Common myeloid progenitor, CD34-positive (primary cell): ENCODE data around the gene NR1D1.
A peak's percentile ranks its signal among the peaks of the same experiment; 100 is the strongest.

ENCODE experiments used
- CTCF ChIA-PET: fragments of 350-600 bp; sonication (Branson Sonifier 250); formaldehyde crosslinking; loops from one replicate; lab custom pipeline; 2021; ENCODE audit warnings: antibody characterized with exemption; lab: Charles Lee
- POLR2A ChIA-PET: fragments of 350-600 bp; sonication (Branson Sonifier 250); formaldehyde crosslinking; loops from one replicate; lab custom pipeline; 2021; ENCODE audit warnings: antibody characterized with exemption; lab: Charles Lee
- DNase-seq, 3 donors: peaks; one replicate each; pipeline versions ENCODE4 v3.0.0 to v3.0.0-alpha.2; 2013
- H3K27ac ChIP-seq, 2 experiments: 1 replicate in 1 of 2; 2 replicates in 1 of 2; pipeline ENCODE4 v1.7.0; 2013; ENCODE audit warnings: inconsistent platforms in 2 of 2, low read length in 2 of 2, mild to moderate bottlenecking in 2 of 2, low read depth in 1 of 2, moderate library complexity in 1 of 2; ENCODE audit not compliant: severe bottlenecking in 2 of 2, insufficient read depth in 1 of 2, poor library complexity in 1 of 2
- H3K27me3 ChIP-seq, 5 experiments: replicated peaks in 2 of 5; 1 replicate in 3 of 5; 2 replicates in 2 of 5; pipeline versions ENCODE4 v1.6.1 to v1.7.0; 2013; ENCODE audit warnings: low read length in 4 of 5, mild to moderate bottlenecking in 2 of 5, moderate library complexity in 2 of 5, inconsistent platforms in 1 of 5; ENCODE audit not compliant: insufficient read depth in 5 of 5, control insufficient read depth in 4 of 5
- H3K36me3 ChIP-seq, 4 experiments: 1 replicate in 2 of 4; 2 replicates in 2 of 4; pipeline versions ENCODE4 v1.6.1 to v1.7.0; 2013; ENCODE audit warnings: low read length in 3 of 4, control low read depth in 1 of 4, mild to moderate bottlenecking in 1 of 4; ENCODE audit not compliant: control insufficient read depth in 4 of 4, insufficient read depth in 4 of 4
- H3K4me1 ChIP-seq, 4 experiments: 1 replicate in 3 of 4; 2 replicates in 1 of 4; pipeline versions ENCODE4 v1.6.1 to v1.7.1; 2013; ENCODE audit warnings: low read length in 3 of 4, mild to moderate bottlenecking in 3 of 4, control low read depth in 1 of 4, inconsistent platforms in 1 of 4, moderate library complexity in 1 of 4; ENCODE audit not compliant: control insufficient read depth in 4 of 4, insufficient read depth in 4 of 4; ENCODE audit errors: control extremely low read depth in 1 of 4
- H3K4me3 ChIP-seq, 7 experiments: 1 replicate in 4 of 7; 2 replicates in 3 of 7; pipeline versions ENCODE4 v1.5.1 to v1.7.0; 2013; ENCODE audit warnings: mild to moderate bottlenecking in 7 of 7, low read length in 6 of 7, moderate library complexity in 6 of 7, inconsistent platforms in 2 of 7, low read depth in 2 of 7, control low read depth in 1 of 7; ENCODE audit not compliant: insufficient read depth in 4 of 7, control insufficient read depth in 1 of 7; ENCODE audit errors: extremely low read depth in 1 of 7
- H3K9me3 ChIP-seq, 5 experiments: 1 replicate in 4 of 5; 2 replicates in 1 of 5; pipeline versions ENCODE4 v1.6.1 to v1.7.1; 2013; ENCODE audit warnings: low read length in 4 of 5, mild to moderate bottlenecking in 2 of 5, inconsistent platforms in 1 of 5, low read depth in 1 of 5, moderate library complexity in 1 of 5; ENCODE audit not compliant: control insufficient read depth in 4 of 5, insufficient read depth in 2 of 5; ENCODE audit errors: control extremely low read depth in 1 of 5
- WGBS: methylation state at CpG from one replicate; pipeline ENCODE4 v1.1.5; 2013; ENCODE audit not compliant: insufficient coverage; 5-methylcytosine and 5-hydroxymethylcytosine counted together

The NR1D1 gene

GRCh38 chr17:40103071-40103661 is 2.8 kb upstream of the NR1D1 start:
- no peak overlapping the region for H3K27ac ChIP-seq

GRCh38 chr17:40101367-40102210 is 1.2 kb upstream of the NR1D1 start:
- Histone ChIP-seq H3K4me1 (peaks cover 15 to 79% (median 68%) of the 10 kb centered on the region in 4 experiments), H3K27me3 (no peaks in the 10 kb centered on the region), H3K36me3 (peaks cover 0 to 15% (median 7%) of the 10 kb centered on the region in 4 experiments), H3K9me3 (no peaks in the 10 kb centered on the region), H3K27ac (peak overlapping the region in 1 of 2 experiments; percentile 22), H3K4me3 (peak overlapping the region in 4 of 7 experiments; percentile 25 to 87 (median 72))
- 86% methylated on average over 11 of the region's 16 CpGs for WGBS
- ChIA-PET POLR2A (no interaction called here), CTCF (interaction anchor here (0.9 to 3.8 kb wide), 9 partner anchors 10 to 67 kb away, joined by 3 to 29 read pairs (median 6); no protein-coding TSS in a partner anchor)
- no peak for DNase-seq

More at GRCh38 chr17:40103071-40103661, 2.8 kb upstream of the NR1D1 start:
- Histone ChIP-seq H3K4me1 (peaks cover 22 to 85% (median 71%) of the 10 kb centered on the region in 4 experiments), H3K4me3 (no peak overlapping the region), H3K36me3 (peaks cover 0 to under 1% (median 0%) of the 10 kb centered on the region in 4 experiments), H3K27me3 (no peaks in the 10 kb centered on the region), H3K9me3 (no peaks in the 10 kb centered on the region)
- no peak for DNase-seq
- POLR2A ChIA-PET = no interaction called here
- CTCF ChIA-PET = interaction anchor here (0.6 to 3.8 kb wide), 8 partner anchors 9 to 62 kb away, joined by 3 to 29 read pairs (median 4); no protein-coding TSS in a partner anchor
- WGBS = 100% methylated on average over 1 of the region's 3 CpGs

- POLR2A ChIA-PET = no interaction called here
- 0% methylated on average over 17 of the region's 25 CpGs for WGBS
Observed at GRCh38 chr17:40100669-40101366, 429 bp upstream of the NR1D1 start.

DNA sequence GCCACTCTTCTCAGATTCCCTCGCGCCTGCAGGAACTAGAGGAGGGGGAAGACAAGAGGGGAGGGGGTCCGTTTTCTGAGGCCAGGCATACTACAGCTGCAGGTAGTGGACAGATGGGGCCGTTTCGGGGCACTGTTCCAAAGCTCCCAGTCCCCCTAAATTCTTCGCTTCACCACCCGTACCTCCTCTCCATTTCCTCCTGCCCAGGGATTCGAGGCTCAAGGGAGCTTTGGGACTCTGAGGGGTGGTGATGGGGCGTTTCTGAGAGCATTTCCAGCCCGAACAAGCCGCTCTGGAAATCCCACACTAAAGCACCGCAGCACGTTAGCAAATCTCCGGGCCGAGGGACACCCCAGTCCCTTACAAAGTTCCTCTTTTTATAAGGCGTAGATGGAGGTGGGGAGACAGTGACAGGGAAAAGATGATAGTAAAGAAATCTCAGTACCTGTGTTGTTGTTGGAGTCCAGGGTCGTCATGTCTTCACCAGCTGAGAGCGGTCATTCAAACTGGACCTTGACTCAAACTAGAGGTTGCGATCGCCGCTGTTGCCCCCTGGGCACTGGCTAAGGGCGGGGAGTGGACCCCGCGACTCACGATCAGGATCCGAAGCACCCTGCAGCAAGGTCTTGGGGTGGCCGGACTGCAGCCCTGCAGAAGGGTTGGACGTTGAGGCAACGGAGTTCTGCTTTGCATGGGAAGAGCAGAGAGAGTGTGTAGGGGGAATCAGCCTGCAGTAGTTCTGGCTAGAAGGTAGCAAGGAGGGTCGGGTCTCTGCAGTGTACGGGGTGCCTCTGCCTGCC is 570 bp downstream of the NR1D1 start:
- 0% methylated on average over 13 of the region's 31 CpGs for WGBS
- H3K4me3 ChIP-seq = peak overlapping the region; percentile 29 to 87 (median 71)
- H3K9me3 ChIP-seq = no peaks in the 10 kb centered on the region
- no peaks in the 10 kb centered on the region for H3K27me3 ChIP-seq
- POLR2A ChIA-PET = interaction anchor here (0.7 to 1.4 kb wide), 3 partner anchors 12 to 31 kb away, joined by 3 to 7 read pairs (median 4); no protein-coding TSS in a partner anchor
- CTCF ChIA-PET = interaction anchor here (0.6 to 3.8 kb wide), 11 partner anchors 10 to 69 kb away, joined by 3 to 48 read pairs (median 6); no protein-coding TSS in a partner anchor
- peaks cover 0 to 33% (median 14%) of the 10 kb centered on the region in 4 experiments for H3K36me3 ChIP-seq
- peak overlapping the region; percentile 6 to 78 for H3K27ac ChIP-seq
- peaks cover 8 to 72% (median 61%) of the 10 kb centered on the region in 4 experiments for H3K4me1 ChIP-seq
- peak in 2 of 3 donors; percentile 65 to 71 for DNase-seq

More at GRCh38 chr17:40100669-40101366, 429 bp upstream of the NR1D1 start:
- H3K36me3 ChIP-seq = peaks cover 0 to 23% (median 9%) of the 10 kb centered on the region in 4 experiments
- peaks cover 15 to 78% (median 68%) of the 10 kb centered on the region in 4 experiments for H3K4me1 ChIP-seq
- H3K4me3 ChIP-seq = peak overlapping the region; percentile 29 to 87 (median 71)
- H3K9me3 ChIP-seq = no peaks in the 10 kb centered on the region
- CTCF ChIA-PET = interaction anchor here (0.9 to 3.8 kb wide), 10 partner anchors 11 to 68 kb away, joined by 3 to 29 read pairs (median 6); no protein-coding TSS in a partner anchor
- no peaks in the 10 kb centered on the region for H3K27me3 ChIP-seq
- peak; percentile 89 to 92 (median 91) for DNase-seq
- peak overlapping the region in 1 of 2 experiments; percentile 22 for H3K27ac ChIP-seq

DNA sequence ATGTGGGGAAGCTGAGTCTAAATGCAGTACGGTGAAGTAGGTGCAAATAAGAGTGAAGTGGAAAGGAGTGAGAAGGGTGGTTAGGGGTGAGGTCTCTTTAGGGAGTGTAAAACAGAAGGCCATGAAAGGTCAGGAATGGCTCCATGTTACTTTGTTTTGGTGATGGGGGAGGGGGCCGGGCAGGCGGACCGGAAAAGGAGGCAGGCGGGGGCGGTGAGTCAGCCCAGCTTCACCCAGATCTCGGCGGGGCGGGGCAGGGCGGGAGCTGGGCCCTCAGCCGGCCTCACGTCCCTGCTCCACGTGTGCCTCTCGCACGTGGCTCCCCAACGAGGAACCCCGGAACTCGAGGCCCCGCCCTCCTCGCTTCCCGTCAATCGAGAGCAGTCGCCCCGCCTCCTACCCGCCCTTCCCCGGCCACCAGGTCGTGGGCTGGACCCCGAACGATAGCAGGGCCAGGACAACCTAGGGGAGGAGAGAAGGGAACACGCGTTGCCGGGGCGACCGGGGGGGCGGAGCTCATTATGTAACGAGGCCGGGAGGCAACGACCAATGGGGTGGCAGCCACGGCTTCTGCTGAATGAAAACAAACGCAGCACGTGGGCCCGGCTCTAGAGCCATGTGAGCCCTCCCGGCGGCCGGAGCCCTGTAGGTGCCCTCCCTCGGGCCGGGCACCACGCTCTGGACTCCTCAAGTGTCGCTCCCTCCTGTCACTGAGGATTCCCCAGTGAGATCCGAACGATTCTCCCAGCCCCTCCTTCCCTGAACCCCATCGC is 1.4 kb downstream of the NR1D1 start:
- H3K9me3 ChIP-seq = no peaks in the 10 kb centered on the region
- H3K27me3 ChIP-seq = no peaks in the 10 kb centered on the region
- H3K4me1 ChIP-seq = peaks cover 8 to 69% (median 58%) of the 10 kb centered on the region in 4 experiments
- peak overlapping the region in 6 of 7 experiments; percentile 40 to 87 (median 72) for H3K4me3 ChIP-seq
- DNase-seq = peak; percentile 90 to 95 (median 94)
- CTCF ChIA-PET = interaction anchor here (1.1 to 3.4 kb wide), 9 partner anchors 12 to 72 kb away, joined by 4 to 48 read pairs (median 5); no protein-coding TSS in a partner anchor
- POLR2A ChIA-PET = interaction anchor here (0.7 to 1.4 kb wide), 4 partner anchors 12 to 30 kb away, joined by 3 to 7 read pairs (median 4); no protein-coding TSS in a partner anchor
- peaks cover 0 to 38% (median 18%) of the 10 kb centered on the region in 4 experiments for H3K36me3 ChIP-seq
- 1% methylated on average over 41 of the region's 52 CpGs for WGBS
- H3K27ac ChIP-seq = peak overlapping the region; percentile 9 to 78
